HL-60/S4 (cell line): ENCODE data around the gene CCDC85B.

Source experiments
- in situ Hi-C: fragments of 300-500 bp; cut with MboI; formaldehyde crosslinking; loops from 2 replicates; pipeline ENCODE4 v1.14.3; 2022; ENCODE audit warnings: low sequenced_read_pairs

Gene CCDC85B

DNA sequence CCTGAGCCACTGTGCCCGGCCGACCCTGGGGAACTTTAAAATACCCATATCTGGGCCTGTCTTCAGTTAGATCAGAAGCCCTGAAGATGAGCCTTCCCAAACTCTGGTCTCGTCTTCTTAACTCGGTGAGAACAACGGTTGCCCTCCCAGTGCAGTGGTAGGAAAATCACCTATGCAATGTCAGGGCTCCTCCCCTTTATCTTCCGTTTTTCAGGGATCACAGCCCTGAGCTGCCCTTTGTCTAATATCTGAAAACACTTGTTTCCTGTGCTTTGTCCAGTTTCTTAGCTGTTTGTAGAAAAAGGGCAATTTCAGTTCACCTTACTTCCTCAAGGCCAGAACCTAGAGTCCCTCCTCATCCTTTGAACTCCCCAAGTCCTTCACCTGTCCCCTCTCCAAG is 38.2 kb downstream of the CCDC85B start:
- in situ Hi-C loops, result no loop called here

- in situ Hi-C loops, result no loop called here
Observed at GRCh38 chr11:65931773-65932557, 41.5 kb downstream of the CCDC85B start.

DNA sequence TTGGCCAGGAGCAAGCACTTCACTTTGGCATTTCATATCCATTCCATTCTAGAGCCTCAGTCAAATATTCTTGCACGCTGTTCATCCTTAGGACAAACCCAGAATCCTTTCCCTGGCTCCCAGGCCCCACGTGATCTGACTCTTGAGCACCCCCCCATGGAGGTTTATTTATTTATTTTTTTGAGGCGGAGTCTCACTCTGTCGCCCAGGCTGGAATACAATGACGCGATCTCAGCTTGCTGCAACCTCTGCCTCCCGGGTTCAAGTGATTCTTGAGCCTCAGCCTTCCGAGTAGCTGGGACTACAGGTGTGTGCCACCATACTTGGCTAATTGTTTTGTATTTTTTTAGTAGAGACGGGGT is 42.1 kb downstream of the CCDC85B start:
- in situ Hi-C loops, result no loop called here

GRCh38 chr11:65934014-65934413 is 43.5 kb downstream of the CCDC85B start:
- in situ Hi-C loops, result no loop called here

DNA sequence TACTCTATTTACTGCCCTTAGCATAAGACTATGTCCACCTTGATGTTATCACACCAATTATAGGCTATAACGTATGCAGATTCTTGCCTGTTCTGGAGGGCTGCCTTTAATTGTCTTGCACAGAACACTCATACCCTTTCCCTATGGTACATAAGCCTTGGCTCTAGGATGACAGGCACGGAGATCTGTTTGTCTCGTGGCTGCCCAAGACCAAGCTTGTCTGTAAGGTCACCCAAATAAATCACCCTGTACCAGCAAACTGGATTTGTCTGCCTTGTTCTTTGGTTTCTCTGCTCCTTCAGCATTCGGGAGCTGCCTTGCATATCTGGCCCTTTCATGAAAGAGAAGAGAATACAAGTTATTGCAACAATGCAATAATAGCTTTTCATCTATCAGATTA is 47.3 kb downstream of the CCDC85B start:
- in situ Hi-C loops, result no loop called here
